ENCODE measurements around the gene MAGI1.

Gene MAGI1

GRCh38 chr3:65944252-65944651 lies 94.5 kb downstream of the MAGI1 start:
- no peak for DNase-seq (ENCODE audit: low read depth)

- DNase-seq (ENCODE audit: low read depth): no peak
These were observed 98.9 kb downstream of the MAGI1 start for GRCh38 chr3:65939801-65940246.

DNA sequence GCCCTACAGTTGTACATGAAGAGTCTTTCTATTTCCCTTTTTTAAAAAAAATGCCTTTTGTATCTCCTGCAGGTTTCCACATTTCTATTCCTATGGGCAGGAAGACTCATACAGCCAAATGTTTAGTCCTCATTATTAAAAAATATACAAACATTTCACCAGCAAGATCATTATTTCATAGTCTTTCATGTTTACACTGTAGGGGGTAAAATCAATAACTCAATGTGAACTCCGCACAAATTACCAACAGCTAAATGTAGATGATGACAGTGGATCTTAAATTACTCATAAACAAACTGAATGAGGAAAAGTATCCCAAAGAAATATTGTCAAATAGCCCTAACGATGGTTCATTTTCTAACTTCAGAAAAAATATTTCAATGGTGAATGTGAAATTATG lies 99.5 kb downstream of the MAGI1 start:
- DNase-seq (ENCODE audit: low read depth): no peak

DNA sequence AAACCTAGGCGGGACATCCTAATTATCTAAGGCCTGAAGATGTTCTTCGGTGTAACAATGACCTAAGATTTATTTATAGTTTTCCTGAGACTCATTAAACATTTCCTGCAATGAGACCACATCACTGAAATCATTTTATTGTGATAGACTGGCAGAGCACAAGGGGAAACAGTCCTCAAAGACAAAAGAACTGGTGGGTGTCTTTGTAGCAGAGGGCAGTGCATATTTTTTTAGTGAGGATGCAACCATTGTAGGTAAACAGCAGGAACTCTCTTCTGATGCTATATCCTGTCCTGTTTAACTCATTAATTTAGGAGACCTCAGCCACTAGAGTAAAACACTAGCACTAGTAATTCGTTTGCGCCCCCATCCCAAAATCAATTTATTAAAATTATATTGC lies 100.0 kb downstream of the MAGI1 start:
- DNase-seq (ENCODE audit: low read depth): no peak

DNA sequence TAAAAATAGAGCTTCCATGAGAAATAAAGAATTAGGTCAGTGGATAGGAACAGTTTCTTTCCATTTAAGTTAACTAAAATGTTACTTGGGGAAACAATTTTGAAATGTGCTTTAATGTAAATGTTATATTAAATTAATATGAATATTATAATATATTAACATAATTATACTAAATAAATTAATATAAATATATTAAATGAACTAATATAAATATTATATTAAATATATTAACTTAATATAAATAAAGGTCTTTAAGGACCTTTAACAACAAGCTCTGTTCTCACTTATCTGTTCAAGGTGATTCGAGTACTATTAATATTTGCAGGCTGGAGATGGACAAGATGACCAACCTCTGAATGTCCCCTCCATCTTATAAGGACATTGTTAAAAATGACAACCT lies 100.6 kb downstream of the MAGI1 start:
- no peak for DNase-seq (ENCODE audit: low read depth)

- DNase-seq (ENCODE audit: low read depth): no peak
These were observed 101.6 kb downstream of the MAGI1 start for GRCh38 chr3:65936908-65937638.

DNA sequence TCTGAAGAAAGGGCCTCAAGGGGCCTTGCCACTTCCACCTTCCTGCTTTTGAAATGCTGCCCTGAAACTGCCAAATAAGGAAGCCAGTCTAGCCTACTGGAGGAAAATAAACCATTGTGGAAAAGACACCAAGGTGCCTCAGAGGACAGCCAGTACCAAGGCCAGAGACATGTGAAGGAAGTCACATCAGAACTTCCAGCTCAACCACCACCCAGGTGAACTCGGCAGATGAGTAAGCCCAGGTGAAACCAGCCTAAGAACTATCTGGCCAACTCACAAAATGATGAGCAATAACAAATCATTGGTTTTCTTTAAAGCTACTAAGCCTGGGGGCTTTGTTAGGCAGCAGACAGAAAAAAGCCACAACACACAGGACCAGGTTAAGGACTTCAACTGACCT lies 103.0 kb downstream of the MAGI1 start:
- DNase-seq (ENCODE audit: low read depth): no peak

GRCh38 chr3:65930648-65931047 lies 108.1 kb downstream of the MAGI1 start:
- DNase-seq (ENCODE audit: low read depth): no peak

- DNase-seq (ENCODE audit: low read depth): no peak
These were observed 110.6 kb downstream of the MAGI1 start for GRCh38 chr3:65928110-65928509.

DNA sequence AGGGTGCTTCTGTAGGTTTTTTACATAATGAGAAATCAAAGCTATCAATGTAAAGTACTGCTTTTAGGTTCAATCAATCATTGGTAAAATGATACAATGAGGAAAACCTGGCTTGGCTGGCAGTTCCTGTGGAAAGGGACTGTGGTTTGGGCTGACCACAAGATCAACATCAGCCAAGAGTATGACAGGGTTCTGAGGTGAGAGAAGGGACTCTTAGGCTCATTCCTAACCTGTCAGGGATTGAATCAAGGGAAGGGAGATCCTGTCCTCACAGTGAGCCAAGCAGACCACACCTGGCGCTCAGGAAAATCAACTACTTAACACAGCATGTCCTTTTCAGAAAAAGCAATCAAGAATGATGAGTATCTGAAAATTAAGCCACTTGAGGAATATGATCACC lies 111.1 kb downstream of the MAGI1 start:
- DNase-seq (ENCODE audit: low read depth): no peak

DNA sequence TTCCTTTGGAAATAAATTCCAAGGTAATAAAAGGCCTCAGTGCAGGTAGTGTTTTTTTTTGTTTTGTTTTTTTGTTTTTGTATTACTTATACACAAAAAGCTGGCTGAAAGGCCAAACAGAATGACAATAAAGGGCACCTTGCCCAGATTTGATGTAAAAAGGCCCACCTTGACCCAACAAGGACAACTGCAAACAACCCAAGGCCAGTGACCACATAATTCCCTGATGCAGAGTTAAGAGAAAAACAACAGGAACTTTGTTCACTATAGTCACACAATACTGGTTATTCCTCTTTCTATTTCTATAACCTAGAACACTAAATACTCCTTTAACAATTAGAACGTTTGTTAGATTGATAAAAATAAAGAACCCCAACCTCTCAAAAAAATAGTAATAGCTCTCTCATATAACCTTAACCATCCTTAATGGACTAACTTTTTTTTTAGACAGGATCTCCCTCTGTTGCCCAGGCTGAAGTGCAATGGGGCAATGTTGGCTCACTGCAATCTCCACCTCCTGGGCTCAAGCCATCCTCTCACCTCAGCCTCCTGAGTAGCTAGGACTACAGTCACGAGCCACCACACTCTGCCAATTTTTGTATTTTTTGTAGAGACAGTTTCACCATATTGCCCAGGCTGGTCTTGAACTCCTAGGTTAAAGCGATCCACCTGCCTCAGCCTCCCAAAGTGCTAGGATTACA lies 113.3 kb downstream of the MAGI1 start:
- DNase-seq (ENCODE audit: low read depth): no peak

- no peak for DNase-seq (ENCODE audit: low read depth)
These were observed 114.0 kb downstream of the MAGI1 start for GRCh38 chr3:65924762-65925161.

DNA sequence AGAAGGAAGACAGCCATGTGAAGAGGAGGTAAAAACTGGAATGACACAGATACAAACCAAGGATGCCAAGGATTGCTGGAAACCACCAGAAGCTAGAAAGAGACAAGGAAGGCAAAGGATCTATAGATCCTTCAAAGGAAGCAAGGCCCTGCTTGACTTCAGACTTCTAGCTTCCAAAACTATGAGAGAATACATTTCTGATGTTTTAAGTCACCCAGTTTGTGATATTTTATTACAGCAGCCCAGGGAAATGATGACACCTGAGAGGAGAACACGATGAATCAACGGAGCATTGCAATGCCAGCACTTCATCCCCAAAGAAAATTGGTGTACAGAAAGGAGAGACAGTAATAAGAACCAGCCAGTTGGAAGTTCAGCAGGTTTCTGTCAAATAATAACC lies 116.3 kb downstream of the MAGI1 start:
- peak; percentile 19 for DNase-seq (ENCODE audit: low read depth)

- no peak for DNase-seq (ENCODE audit: low read depth)
These were observed 118.9 kb downstream of the MAGI1 start for GRCh38 chr3:65919826-65920225.

DNA sequence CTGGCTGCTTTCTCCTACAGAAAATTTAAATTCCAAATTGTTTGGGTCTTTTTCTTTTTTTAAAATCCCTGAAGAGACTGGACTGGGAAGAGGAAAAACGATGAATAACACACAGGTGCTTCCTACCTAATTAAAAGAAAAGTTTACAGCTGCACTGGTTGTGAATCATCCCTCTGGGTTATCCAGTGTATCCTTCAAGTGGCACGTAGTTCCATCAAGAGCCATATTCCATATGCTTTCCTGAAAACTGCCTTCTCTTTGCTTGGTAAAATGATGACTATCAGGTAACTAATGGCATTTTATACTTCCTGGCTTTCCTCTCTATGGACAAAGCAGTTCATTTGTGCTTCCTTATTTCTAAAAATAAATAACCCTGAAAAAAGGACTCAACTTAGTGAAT lies 123.2 kb downstream of the MAGI1 start:
- no peak for DNase-seq (ENCODE audit: low read depth)

- no peak for DNase-seq (ENCODE audit: low read depth)
These were observed 123.9 kb downstream of the MAGI1 start for GRCh38 chr3:65914740-65915367.

DNA sequence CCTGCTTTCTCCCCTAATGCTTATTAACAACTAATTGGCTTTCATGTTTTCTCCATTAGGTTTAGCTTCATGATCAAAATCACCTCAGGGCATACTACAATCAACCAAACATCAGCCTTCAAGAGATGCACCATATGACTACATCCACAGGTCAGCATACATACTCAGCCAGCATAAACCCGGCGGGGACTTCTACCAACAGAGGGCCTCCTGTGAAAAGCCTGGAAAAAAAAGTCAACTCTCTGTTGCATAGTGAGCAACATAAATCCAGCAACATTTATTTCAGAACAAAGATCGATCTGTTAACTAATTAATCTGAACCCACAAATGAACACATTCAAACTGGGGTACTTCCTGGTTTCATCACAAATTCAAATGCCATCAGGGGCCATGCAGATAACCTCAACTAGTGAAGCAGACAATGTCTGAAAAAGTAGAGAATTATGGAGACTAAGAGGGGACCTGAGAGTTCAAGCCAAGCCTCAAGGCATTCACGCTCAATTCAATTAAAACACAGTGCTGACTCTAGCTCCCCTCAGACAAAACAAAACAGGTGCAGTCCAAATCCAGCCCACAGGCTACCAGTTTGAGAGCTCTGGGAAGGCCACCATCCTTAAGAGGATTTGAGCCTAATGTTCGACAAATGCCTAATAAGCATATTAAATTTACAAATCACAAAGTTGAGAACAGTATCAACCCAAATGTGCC lies 124.5 kb downstream of the MAGI1 start:
- no peak for DNase-seq (ENCODE audit: low read depth)

DNA sequence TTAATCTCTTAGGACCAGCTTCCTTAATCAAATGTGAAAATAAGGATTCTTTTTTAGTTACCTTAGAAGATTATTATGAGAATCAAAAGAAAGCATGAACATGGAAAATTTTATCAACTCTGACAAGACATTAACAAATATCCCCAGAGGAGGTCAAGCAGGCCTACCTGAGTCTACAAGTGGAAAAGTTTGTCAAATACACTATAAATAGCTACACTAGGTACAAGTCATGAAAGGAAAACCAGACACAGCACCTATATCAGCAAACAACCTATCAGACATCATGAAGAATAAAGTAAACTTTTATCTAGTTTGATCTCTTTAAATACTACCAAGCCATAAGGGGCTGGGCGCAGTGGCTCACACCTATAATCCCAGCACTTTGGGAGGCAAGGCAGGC lies 126.1 kb downstream of the MAGI1 start:
- DNase-seq (ENCODE audit: low read depth): no peak

GRCh38 chr3:65908588-65908987 lies 130.1 kb downstream of the MAGI1 start:
- no peak for DNase-seq (ENCODE audit: low read depth)

DNA sequence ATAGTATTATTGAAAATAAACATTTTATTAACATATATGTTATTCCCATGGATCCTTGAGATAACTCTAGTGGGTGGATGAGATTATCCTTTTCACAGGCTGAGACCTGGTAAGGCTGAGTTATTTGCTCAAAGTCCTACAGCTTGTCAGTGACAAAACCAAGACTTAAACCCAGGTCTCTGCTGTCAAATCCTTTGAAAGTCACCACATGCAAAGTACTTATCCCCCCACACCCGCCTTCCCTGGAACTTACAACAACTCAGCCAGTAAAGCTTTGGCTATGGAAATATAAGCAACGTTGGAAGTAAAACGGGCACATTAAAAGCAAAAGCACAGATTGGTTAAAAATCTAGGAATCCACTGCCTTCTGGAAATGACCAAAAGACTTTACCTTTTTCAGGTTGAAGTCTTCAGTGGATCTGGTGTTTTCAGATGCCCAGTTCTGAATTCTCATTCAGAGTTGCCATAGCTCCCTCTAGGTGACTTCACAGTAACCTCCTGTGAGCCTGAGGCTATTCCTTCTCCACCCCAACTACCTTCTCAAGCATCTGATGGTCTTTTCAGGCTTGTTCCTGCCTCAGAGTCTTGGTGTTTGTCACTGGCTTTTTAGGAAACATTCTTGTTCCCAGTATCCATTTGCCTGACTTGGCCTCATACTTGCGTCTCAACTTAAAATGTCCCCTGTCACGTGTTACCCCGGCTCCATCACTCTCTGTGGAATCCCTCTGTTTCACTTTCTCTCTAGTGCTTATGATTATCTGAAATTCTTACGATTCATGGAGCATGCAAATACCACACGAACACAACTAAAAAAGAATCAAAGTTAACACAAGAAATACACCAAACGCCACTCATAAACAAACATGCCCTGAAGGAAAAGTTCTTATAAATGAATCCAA lies 131.2 kb downstream of the MAGI1 start:
- DNase-seq (ENCODE audit: low read depth): no peak

- no peak for DNase-seq (ENCODE audit: low read depth)
These were observed 132.9 kb downstream of the MAGI1 start for GRCh38 chr3:65905771-65906170.

- DNase-seq (ENCODE audit: low read depth): no peak
These were observed 134.7 kb downstream of the MAGI1 start for GRCh38 chr3:65904016-65904415.
